ENCODE data around the gene EXOG.

The EXOG gene, protein sequence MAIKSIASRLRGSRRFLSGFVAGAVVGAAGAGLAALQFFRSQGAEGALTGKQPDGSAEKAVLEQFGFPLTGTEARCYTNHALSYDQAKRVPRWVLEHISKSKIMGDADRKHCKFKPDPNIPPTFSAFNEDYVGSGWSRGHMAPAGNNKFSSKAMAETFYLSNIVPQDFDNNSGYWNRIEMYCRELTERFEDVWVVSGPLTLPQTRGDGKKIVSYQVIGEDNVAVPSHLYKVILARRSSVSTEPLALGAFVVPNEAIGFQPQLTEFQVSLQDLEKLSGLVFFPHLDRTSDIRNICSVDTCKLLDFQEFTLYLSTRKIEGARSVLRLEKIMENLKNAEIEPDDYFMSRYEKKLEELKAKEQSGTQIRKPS

DNA sequence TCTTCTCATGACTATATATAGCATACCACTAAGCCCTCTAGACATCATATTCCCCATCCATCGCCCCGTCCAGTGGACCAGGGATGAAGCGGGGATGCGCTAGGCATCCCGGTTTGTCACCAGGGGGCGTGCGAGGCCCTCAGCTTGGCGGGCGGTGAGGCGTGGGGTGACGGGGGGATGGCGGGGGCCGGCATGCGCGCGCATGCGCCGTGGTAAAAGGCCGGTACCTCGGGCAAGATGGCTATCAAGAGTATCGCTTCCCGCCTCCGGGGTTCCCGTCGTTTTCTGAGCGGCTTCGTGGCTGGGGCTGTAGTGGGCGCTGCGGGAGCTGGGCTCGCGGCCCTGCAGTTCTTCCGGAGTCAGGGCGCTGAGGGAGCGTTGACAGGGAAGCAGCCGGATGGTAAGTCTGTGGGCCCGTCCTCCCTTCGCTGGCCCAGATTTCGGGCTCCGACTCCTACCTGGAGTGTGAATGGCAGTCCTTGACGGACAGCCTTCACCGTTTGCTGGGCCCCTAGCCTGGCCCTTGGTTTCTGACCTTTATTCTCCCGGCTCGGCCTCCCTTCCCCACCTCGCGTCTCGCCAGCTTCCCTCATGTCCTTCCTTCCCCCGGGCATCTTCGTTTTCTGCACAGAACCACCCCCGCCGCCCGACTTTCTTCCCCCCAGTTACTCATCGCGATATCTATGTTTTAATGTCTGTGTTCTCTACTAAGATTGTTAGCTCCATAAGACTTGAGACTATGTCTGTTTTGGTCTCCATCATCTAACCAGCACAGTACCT is at the start of gene EXOG:
EXOG (plus strand) TSS at position 210 of the 780 bp plus-strand sequence; CDS start at position 238, 28 bp downstream.
- H3K27ac ChIP-seq = peak within 1 kb of the TSS; percentile 16 to 89 (median 80)

DNA sequence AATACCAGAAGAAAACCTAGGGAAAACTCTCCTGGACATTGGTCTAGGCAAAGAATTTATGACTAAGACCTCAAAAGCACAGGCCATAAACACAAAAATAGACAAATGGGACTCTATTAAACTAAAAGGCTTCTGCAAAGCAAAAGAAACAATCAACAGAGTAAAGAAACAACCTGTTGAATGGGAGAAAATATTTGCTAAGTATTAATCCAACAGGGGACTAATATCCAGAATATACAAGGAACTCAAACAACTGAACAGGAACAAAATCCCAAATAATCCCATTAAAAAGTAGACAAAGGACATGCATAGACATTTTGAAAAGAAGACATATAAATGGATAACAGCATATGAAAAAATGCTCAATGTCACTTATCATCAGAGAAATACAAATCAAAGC is 49.3 kb upstream of the EXOG start:
- H3K4me3 ChIP-seq = no peak overlapping the region

More for the DNA sequence above, at the start of gene EXOG:
- H3K4me3 ChIP-seq = peak within 1 kb of the TSS; percentile 57 to 80 (median 67)

GRCh38 chr3:38450853-38451252 is 45.3 kb upstream of the EXOG start:
- Histone ChIP-seq H3K27ac (no peak overlapping the region), H3K4me3 (no peak overlapping the region)

More for the DNA sequence above, 49.3 kb upstream of the EXOG start:
- H3K27ac ChIP-seq = no peak overlapping the region

GRCh38 chr3:38453075-38453912 is 42.8 kb upstream of the EXOG start, which contains the start of gene ACVR2B:
Gene ACVR2B (plus strand): TSS chr3:38453890. CDS start chr3:38454323, 433 bp downstream.
- Histone ChIP-seq H3K4me3 (peak within 1 kb of the TSS; percentile 51 to 73 (median 67)), H3K27ac (peak within 1 kb of the TSS; percentile 40 to 89 (median 78))

DNA sequence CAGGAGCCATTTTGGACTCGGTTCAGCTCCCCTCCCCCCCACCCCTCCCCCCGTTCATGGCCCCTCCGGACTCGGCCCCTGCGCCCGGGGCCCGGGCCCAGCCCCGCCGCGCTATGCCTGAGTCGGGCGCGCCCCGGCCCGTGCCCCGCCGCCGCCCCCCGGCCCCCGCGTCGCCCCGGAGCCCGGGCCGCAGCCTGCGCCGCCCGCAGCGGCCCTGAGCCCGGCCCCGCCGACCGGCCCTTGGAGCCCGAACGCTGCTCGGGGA is 42.3 kb upstream of the EXOG start:
- Histone ChIP-seq H3K27ac (peak overlapping the region in 20 of 21 experiments; percentile 20 to 89 (median 80)), H3K4me3 (peak overlapping the region; percentile 51 to 73 (median 67))

DNA sequence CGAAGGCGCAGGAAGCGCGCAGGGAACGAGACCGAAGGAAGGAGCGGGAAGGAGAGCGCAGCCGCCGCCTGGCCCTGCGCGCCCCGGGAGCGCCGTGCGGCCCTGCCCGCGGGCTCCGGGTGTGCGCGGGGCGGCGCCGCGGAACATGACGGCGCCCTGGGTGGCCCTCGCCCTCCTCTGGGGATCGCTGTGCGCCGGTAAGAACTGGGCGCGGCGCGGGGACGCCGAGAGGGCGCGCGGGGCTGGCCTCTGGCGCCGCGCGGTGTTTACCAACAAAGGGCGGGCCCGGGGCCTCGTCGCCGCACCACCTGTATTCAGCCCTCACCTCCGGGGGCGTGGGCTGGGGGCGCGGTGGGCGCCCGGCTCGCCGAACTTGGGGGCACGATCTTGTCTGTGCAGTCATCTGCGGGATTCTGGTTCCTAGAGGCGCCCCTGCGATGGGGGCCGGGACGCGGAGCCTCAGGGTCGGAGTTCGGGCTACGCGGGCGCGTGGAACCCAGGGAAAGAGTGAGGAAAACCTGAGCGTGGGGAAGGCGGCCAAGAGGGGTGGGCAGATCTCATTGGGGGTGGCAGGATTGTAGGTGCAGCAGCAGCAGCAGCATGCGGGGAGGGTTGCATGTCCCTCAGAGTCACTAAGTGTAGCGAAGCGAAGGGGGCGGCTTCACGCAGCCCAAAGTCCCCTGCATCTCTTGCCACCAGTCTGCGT is 41.8 kb upstream of the EXOG start:
- peak overlapping the region; percentile 51 to 73 (median 67) for H3K4me3 ChIP-seq
- peak overlapping the region; percentile 20 to 89 (median 78) for H3K27ac ChIP-seq

- Histone ChIP-seq H3K27ac (peak overlapping the region in 16 of 21 experiments; percentile 37 to 88 (median 81)), H3K4me3 (peak overlapping the region; percentile 51 to 73 (median 67))
Measured at GRCh38 chr3:38454884-38455638, 41.1 kb upstream of the EXOG start.

GRCh38 chr3:38455639-38456430 is 40.3 kb upstream of the EXOG start:
- peak overlapping the region; percentile 51 to 73 (median 67) for H3K4me3 ChIP-seq

DNA sequence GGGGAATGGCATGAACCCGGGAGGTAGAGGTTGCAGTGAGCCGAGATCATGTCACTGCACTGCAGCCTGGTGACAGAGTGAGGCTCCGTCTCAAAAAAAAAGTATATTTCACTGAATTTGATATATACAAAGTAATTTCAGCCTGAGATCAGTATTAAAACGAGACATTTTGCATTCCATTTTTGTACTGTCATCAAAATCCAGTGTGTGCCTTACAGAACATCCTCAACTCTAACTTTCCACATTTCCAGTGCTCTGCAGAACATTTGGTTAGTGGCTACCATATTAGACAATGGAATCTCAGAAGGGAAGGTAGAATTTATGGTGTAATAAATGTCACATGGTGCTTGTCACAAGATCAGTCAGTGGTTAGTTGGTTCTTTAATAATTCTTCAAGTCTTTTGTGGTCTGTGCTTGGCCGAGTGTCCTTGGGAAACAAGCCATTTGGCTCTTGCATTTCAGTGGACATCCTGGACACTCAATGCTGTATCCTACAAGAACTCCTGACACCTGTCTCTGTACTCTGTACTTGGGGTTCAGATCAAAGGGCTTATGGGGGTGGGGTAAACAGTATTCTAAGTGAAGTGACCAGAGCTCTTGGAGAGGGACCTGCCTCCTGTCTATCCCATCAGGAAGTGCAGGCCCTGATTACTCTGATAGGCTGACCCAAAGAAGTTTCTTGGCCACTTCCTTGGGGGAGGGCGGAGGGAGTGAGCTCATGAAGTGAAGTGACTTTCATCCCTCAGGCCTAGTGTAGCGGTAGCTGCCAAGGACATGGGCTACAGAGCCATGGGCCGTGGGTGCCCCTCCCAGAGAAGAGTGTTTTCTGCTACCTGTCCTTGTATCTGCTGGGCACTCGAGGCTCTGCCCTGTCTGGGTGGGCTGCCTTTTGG is 38.8 kb upstream of the EXOG start:
- H3K27ac ChIP-seq = no peak overlapping the region

More at GRCh38 chr3:38455639-38456430, 40.3 kb upstream of the EXOG start:
- H3K27ac ChIP-seq = peak overlapping the region in 12 of 21 experiments; percentile 50 to 88 (median 81)

GRCh38 chr3:38458796-38459498 is 37.2 kb upstream of the EXOG start:
- Histone ChIP-seq H3K27ac (peak overlapping the region in 6 of 21 experiments; percentile 4 to 57 (median 29)), H3K4me3 (no peak overlapping the region)

More for the DNA sequence above, 38.8 kb upstream of the EXOG start:
- H3K4me3 ChIP-seq = no peak overlapping the region

GRCh38 chr3:38459499-38460048 is 36.6 kb upstream of the EXOG start:
- Histone ChIP-seq H3K27ac (peak overlapping the region in 6 of 21 experiments; percentile 4 to 57 (median 29)), H3K4me3 (no peak overlapping the region)

DNA sequence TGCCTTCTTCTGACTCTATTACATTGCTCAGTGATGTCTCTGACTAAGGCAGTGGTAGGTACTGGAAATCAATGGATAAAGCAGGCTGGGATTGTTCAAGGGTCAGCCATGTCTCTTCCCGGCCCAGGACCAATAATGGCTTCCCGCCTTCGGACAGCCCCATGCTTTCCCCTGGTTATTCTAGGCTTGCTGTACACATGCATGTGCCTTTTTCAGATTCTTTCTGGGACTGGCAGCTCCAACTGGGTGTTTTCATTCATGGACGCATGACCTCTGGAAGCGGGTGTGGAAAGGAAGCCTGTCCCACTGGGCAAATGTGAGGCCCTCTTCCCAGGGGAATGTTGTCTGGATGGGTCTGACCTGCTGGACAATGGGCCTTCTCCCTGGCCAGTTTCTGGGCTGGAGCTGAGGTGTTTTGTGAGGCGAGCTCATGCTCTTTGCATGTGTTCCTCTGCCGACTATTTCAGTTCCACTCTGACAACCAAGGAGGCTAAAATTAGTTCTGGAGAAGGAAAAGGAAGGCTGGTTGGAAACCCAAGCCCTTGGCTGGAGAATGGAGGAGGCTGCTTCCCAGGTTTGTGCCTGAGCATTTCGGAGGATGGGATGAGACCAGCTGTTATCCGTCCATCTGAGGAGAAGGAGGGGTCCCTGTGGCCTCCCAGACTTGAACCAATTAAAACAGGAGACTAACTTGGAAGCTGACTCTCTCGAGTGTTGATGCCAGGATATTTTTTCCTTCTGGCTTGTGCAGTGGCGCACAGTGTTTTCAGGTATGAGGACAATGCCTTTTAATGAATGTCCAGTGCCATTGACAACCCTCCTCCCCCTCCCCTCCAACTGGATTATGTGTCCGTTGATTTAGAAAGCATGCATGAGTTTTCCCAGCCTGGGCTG is 35.5 kb upstream of the EXOG start:
- no peak overlapping the region for H3K27ac ChIP-seq
- H3K4me3 ChIP-seq = no peak overlapping the region

DNA sequence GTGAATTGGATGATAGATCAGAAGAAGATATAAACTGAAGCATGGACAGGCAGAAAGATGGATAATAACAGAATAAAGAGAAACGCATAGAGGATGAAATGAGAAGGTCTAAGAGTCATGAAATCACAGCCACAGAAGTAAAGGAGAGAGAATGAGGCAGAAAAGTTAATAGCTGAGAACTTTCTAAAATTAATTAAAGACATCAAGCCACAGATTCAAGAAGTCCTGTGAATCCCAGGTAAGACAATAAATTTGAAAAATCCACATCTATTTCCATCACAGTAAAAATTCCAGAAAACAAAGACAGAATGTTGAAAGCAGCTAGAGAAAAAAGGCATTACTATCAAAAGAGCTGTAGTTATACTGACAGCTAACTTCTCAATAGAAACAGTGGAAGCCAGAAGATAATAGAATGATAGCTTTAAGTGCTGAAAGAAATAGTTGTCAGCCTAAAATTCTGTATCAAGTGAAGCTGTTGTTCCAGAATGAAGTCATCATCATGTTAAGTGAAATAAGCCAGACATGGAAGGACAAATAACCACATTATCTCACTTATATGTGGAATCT is 30.5 kb upstream of the EXOG start:
- no peak overlapping the region for H3K27ac ChIP-seq

GRCh38 chr3:38468765-38469164 is 27.4 kb upstream of the EXOG start:
- H3K27ac ChIP-seq = no peak overlapping the region

More for the DNA sequence above, 30.5 kb upstream of the EXOG start:
- H3K4me3 ChIP-seq = no peak overlapping the region

More at GRCh38 chr3:38468765-38469164, 27.4 kb upstream of the EXOG start:
- H3K4me3 ChIP-seq = no peak overlapping the region
